Pancreas (tissue), 10 donors: ENCODE data around the gene CACNA1E. TPM values are rescaled to one million over a fixed set of nuclear protein-coding genes. Genes with fewer than 3 reads are reported as not detected.

Source experiments
- ATAC-seq, 4 donors: fragments of 200-7000 bp; cut with Tn5 transposase; one replicate each; pipeline versions ENCODE4 v1.8.0 to v1.9.1; 2020; ENCODE audit warnings: mild to moderate bottlenecking in 4 of 4, moderate library complexity in 4 of 4
- DNase-seq, 6 donors: peaks; one replicate each; pipeline ENCODE4 v3.0.0-alpha.2; 2020
- FAIRE-seq: peaks from 2 replicates; lab custom pipeline; 2012; peaks lifted over from hg19 to GRCh38; lab: Jason Lieb, UNC
- H3K27ac ChIP-seq, 4 donors: fragments of 200-600 bp; sonication (generic); 1 replicate in 3 of 4; 2 replicates in 1 of 4; pipeline versions ENCODE4 v1.5.0 to v1.8.0; 2020
- H3K27me3 ChIP-seq, 4 donors: fragments of 200-600 bp; one replicate each; pipeline ENCODE4 v1.8.0; 2021
- H3K36me3 ChIP-seq, 3 donors: fragments of 200-600 bp; sonication (generic) in 1 of 3; one replicate each; pipeline versions ENCODE4 v1.5.0 to v1.8.0; 2020 to 2021
- H3K4me1 ChIP-seq, 3 donors: fragments of 200-600 bp; one replicate each; pipeline ENCODE4 v1.8.0; 2021
- H3K4me3 ChIP-seq, 4 donors: fragments of 200-600 bp; sonication (generic) in 2 of 4; one replicate each; pipeline versions ENCODE4 v1.5.0 to v1.8.0; 2020 to 2021
- H3K9me3 ChIP-seq, 4 donors: fragments of 200-600 bp; one replicate each; pipeline ENCODE4 v1.8.0; 2021
- WGBS, 2 donors: extraction: QIAGEN DNeasy Blood & Tissue Kit; methylation state at CpG; one replicate each; pipeline ENCODE4 v1.1.7; 2013; 5-methylcytosine and 5-hydroxymethylcytosine counted together
- intact Hi-C, 3 donors: fragments of 100-400 bp; cut with DNase I; formaldehyde crosslinking; loops; one replicate each; pipeline versions ENCODE4 v1.11.1 to v1.14.2; 2022
- polyA plus RNA-seq, 2 donors: library from polyadenylated mRNA; stranded (reverse); fragments of 200-250 nt; gene quantifications; one replicate each; pipeline ENCODE4 v1.2.3, GENCODE V29; 2013
- total RNA-seq, 6 donors: library from RNA; stranded (reverse); fragmentation: NEBNext Ultra II Directional in 4 of 6; extraction: Animal tissue kit (Norgen Biotek cat#: 25700) in 4 of 6; gene quantifications; one replicate each; pipeline versions ENCODE4 v1.2.1 to v1.2.4, GENCODE V29; 2021 to 2023
- TF ChIP-seq, protein P1 (sequence below), 4 donors: fragments of 200-600 bp; sonication (generic) in 3 of 4; IDR thresholded peaks; one replicate each; pipeline versions ENCODE4 v1.5.0 to v1.8.0; 2021; ENCODE audit warnings: antibody characterized with exemption in 4 of 4
- donor health status: healthy with polysubstance abuse.
- donor health status: DM: no; HTN: no; CAD: no; lungs with moderate emphysema.
- donor health status: DM: no; HTN: no; CAD: no.
- donor health status: control.
- donor health status: control.
- donor health status: Bipolar disorder and iron deficiency.
- donor health status: DM: yes; HTN: yes; CAD: no.
- donor health status: DM: no; HTN: no; CAD: no.
- donor health status: DM: no; HTN: no; CAD: no.
- donor health status: DM: yes; HTN: yes; CAD: no.

CACNA1E gene
- total and polyA plus RNA-seq, 8 donors, result 0.02 to 0.12 (median 0.07) TPM; not detected in 2

DNA sequence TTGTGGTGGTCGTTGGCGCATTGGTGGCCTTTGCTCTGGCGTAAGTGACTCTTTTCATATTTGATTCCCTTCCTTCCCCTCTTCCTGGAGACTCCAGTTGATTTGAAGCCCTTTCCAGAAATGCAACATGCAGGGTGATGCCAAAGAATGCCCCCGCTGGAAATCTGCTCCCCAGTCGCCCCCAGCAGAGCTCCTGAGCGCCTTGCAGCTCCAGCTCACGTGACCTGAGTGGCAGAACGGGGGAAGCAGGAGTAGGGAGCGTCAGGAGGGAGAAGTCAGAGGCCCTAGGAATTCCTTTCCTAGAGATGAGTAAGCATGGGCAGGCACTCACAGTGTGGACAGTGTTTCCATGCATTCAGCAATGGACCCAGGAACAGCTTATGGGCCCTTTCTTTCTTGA is 255.9 kb downstream of the CACNA1E start:
- intact Hi-C loops, result no loop called here
- Histone ChIP-seq H3K36me3 (no peaks in the 10 kb centered on the region), H3K9me3 (no peaks in the 10 kb centered on the region), H3K4me1 (no peaks in the 10 kb centered on the region), H3K4me3 (no peak overlapping the region), H3K27me3 (no peaks in the 10 kb centered on the region), H3K27ac (no peak overlapping the region)
- FAIRE-seq (no peak), DNase-seq (no peak), ATAC-seq (no peak)
- TF ChIP-seq, protein P1, sequence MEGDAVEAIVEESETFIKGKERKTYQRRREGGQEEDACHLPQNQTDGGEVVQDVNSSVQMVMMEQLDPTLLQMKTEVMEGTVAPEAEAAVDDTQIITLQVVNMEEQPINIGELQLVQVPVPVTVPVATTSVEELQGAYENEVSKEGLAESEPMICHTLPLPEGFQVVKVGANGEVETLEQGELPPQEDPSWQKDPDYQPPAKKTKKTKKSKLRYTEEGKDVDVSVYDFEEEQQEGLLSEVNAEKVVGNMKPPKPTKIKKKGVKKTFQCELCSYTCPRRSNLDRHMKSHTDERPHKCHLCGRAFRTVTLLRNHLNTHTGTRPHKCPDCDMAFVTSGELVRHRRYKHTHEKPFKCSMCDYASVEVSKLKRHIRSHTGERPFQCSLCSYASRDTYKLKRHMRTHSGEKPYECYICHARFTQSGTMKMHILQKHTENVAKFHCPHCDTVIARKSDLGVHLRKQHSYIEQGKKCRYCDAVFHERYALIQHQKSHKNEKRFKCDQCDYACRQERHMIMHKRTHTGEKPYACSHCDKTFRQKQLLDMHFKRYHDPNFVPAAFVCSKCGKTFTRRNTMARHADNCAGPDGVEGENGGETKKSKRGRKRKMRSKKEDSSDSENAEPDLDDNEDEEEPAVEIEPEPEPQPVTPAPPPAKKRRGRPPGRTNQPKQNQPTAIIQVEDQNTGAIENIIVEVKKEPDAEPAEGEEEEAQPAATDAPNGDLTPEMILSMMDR (IDR thresholded peaks at IDR 0.05), result no peak
- 65% methylated on average over 9 of the region's 9 CpGs for WGBS, 2 donors

DNA sequence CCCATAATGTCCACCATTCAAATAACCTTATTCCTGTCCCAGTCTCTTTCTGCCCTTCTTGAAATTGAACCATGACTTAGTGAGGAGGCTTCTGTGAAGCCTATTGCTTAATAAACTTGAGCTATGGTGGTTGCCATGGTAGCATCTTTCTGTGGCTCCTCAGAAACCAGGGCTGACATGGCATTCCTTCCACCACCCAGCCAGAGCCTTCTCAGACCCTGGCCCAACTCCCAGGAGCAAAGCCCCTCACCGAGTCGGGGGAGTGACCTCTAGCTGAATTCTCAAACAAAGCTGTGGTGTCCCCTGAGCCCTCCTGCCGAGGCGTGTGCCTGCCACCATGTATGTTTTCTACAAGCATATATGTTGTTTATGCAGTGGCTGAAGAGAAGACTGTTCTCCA is 259.1 kb downstream of the CACNA1E start:
- FAIRE-seq, result no peak
- Histone ChIP-seq H3K27ac (no peak overlapping the region), H3K36me3 (no peaks in the 10 kb centered on the region), H3K4me3 (no peak overlapping the region), H3K27me3 (no peaks in the 10 kb centered on the region), H3K4me1 (no peaks in the 10 kb centered on the region), H3K9me3 (no peaks in the 10 kb centered on the region)
- DNase-seq, result no peak
- 33 to 35% methylated on average over 4 of the region's 4 CpGs for WGBS, 2 donors
- TF ChIP-seq, protein P1 (IDR thresholded peaks at IDR 0.05), result no peak
- ATAC-seq, result no peak
- intact Hi-C loops, result no loop called here

DNA sequence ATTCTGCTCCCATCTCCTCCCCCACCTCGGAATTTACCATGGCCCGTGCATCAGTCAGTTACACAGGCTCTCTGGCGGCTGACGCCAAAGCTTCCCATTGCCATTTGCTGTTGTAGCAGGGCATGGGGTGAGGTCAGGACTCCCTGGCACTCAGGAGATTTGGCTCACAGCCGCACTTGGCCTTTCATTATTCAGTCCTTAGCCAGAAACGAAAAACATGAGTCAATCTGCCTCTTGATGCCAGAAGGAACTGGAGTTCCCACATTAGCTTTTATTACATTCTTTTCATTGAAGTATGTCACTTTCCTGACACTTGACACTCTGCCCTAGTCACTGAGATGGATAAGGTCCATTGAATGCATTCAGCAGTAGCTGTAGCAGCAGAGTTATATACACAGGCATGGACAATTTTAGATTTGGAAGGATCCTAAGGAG is 260.6 kb downstream of the CACNA1E start:
- Histone ChIP-seq H3K9me3 (no peaks in the 10 kb centered on the region), H3K27me3 (no peaks in the 10 kb centered on the region), H3K36me3 (no peaks in the 10 kb centered on the region), H3K27ac (no peak overlapping the region), H3K4me3 (no peak overlapping the region), H3K4me1 (no peaks in the 10 kb centered on the region)
- WGBS, 2 donors, result 47 to 58% methylated on average over 6 of the region's 6 CpGs
- intact Hi-C loops, result no loop called here
- TF ChIP-seq, protein P1 (IDR thresholded peaks at IDR 0.05), result no peak
- ATAC-seq, result no peak
- FAIRE-seq, result no peak
- DNase-seq, result no peak

DNA sequence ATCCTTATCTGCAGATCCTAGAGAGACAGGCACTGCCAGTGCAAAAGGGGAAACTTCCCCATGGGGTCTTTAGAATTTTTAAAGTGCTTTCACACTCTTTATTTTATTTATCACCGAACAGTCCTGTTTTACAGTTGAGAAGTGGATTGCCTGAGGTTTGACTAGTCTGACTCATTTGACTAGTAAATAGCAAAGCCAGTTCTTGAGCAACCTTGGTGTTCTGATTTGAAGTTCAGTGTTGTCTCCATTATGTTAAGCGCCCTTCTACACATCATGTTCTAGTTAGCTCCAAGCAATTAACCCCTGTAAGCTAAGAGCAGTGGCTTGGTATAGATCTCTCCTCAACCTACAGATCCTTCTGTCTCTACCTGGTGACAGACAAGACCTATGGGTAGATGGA is 262.9 kb downstream of the CACNA1E start:
- FAIRE-seq, result no peak
- Histone ChIP-seq H3K4me1 (no peaks in the 10 kb centered on the region), H3K27me3 (no peaks in the 10 kb centered on the region), H3K4me3 (no peak overlapping the region), H3K27ac (no peak overlapping the region), H3K36me3 (no peaks in the 10 kb centered on the region), H3K9me3 (no peaks in the 10 kb centered on the region)
- intact Hi-C loops, result no loop called here
- no peak for ATAC-seq
- TF ChIP-seq, protein P1 (IDR thresholded peaks at IDR 0.05), result no peak
- 44 to 50% methylated on average over 2 of the region's 2 CpGs for WGBS, 2 donors
- DNase-seq, result no peak

DNA sequence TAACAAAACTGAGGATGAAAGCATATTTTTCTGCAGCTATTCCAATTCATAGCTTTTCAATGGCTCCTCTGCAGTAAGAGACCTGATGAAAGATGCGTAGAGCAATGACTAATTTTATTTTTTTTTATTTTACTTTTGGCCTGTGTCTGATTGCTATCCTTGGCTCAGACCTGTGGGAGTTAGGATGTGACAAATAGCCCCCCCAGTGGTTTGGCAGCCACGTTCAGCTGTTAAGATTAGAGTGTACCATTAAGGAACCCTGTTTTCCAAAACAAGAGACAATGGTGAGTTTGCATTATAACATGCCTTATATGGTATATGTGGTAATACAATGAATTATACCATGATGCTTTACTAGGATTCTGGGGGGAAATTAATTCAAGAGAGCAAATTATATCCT is 264.7 kb downstream of the CACNA1E start:
- ATAC-seq, result no peak
- FAIRE-seq, result no peak
- no peak overlapping the region for H3K4me3 ChIP-seq
- H3K4me1 ChIP-seq, result no peaks in the 10 kb centered on the region
- TF ChIP-seq, protein P1 (IDR thresholded peaks at IDR 0.05), result no peak
- 66 to 67% methylated on average over 2 of the region's 2 CpGs for WGBS, 2 donors
- no peak for DNase-seq
- H3K9me3 ChIP-seq, result no peaks in the 10 kb centered on the region
- no peaks in the 10 kb centered on the region for H3K36me3 ChIP-seq
- no peak overlapping the region for H3K27ac ChIP-seq
- no peaks in the 10 kb centered on the region for H3K27me3 ChIP-seq
- intact Hi-C loops, result no loop called here
